ENCODE measurements around the gene KRTAP4-16.

GRCh38 chr17:41126412-41126811, 24.4 kb upstream of the KRTAP4-16 start:
- TF ChIP-seq CTCF (conservative IDR thresholded peaks at IDR 0.05) (no peak), ZFX (IDR thresholded peaks at IDR 0.05) (no peak)
